K562 (cell line): ENCODE results near the gene USP24. TPM values are rescaled to one million over a fixed set of nuclear protein-coding genes. Genes with fewer than 3 reads are reported as not detected.

ENCODE experiments used
- ARNT ChIP-seq, 2 experiments: fragments of 450-650 bp; IDR thresholded peaks; 2 replicates each; pipeline ENCODE4 v1.6.1; 2016; ENCODE audit warnings: mild to moderate bottlenecking in 1 of 2
- CBFA2T2 ChIP-seq: fragments of 450-650 bp; conservative IDR thresholded peaks from 2 replicates; pipeline ENCODE4 v1.6.1; 2017; ENCODE audit warnings: mild to moderate bottlenecking
- GATA2 ChIP-seq: sonication (generic); formaldehyde crosslinking; IDR thresholded peaks from 2 replicates; pipeline ENCODE4 v1.4.0; 2020; ENCODE audit warnings: mild to moderate bottlenecking, missing genetic modification reagents
- GATAD2B ChIP-seq: fragments of 450-650 bp; IDR thresholded peaks from 2 replicates; pipeline ENCODE4 v1.6.1; 2017; ENCODE audit warnings: mild to moderate bottlenecking, borderline replicate concordance
- LCOR ChIP-seq: sonication (generic); formaldehyde crosslinking; IDR thresholded peaks from 2 replicates; pipeline ENCODE4 v1.8.0; 2022; ENCODE audit warnings: mild to moderate bottlenecking, missing genetic modification reagents
- RCOR1 ChIP-seq, 2 experiments: IDR thresholded peaks; 2 replicates each; pipeline ENCODE4 v1.6.1; 2012; ENCODE audit warnings: low read depth in 2 of 2, low read length in 2 of 2, borderline replicate concordance in 1 of 2, improper control_type of control experiment in 1 of 2
- TBL1XR1 ChIP-seq, 2 experiments: IDR thresholded peaks; 2 replicates each; pipeline ENCODE4 v1.6.1; 2012; ENCODE audit warnings: improper control_type of control experiment in 2 of 2, low read length in 2 of 2, mild to moderate bottlenecking in 1 of 2
- polyA plus RNA-seq, 8 experiments: library from polyadenylated mRNA; depleted of rRNA in 4 of 8; stranded (reverse) in 5 of 8; unstranded in 3 of 8; fragments of >200 nt; fragmentation: Nextera tagmentation in 2 of 8; fragmentation: Illumina TruSeq in 1 of 8; extraction: Ambion mirVana in 2 of 8; extraction: Trizol in 1 of 8; gene quantifications; 2 replicates each; pipeline versions ENCODE4 v1.2.1 to v1.2.3, GENCODE V29; 2011 to 2014; ENCODE audit warnings: inconsistent platforms in 1 of 8, missing spikeins in 1 of 8
- total RNA-seq, 7 experiments: library from RNA; depleted of rRNA in 6 of 7; stranded (reverse); fragments of >200 nt in 6 of 7; fragmentation: Illumina TruSeq in 2 of 7; extraction: Trizol in 2 of 7; gene quantifications; 2 replicates each; pipeline versions ENCODE4 v1.2.1 to v1.2.3, GENCODE V29; 2011 to 2021; ENCODE audit warnings: low replicate concordance in 1 of 7
- TF ChIP-seq, protein P1 (sequence below), 2 experiments: fragments of 150-350 bp in 1 of 2; IDR thresholded peaks; 2 replicates each; pipeline ENCODE4 v1.6.1; 2012 to 2016; ENCODE audit warnings: low read depth in 2 of 2, low read length in 2 of 2, mild to moderate bottlenecking in 1 of 2, moderate library complexity in 1 of 2
- TF ChIP-seq, protein P2 (sequence below), 2 experiments: IDR thresholded peaks in 1 of 2; conservative IDR thresholded peaks in 1 of 2; 2 replicates each; pipeline ENCODE4 v1.6.1; 2016; ENCODE audit warnings: low read depth in 2 of 2, mild to moderate bottlenecking in 1 of 2, missing compliant biosample characterization in 1 of 2, missing genetic modification characterization in 1 of 2, moderate library complexity in 1 of 2

USP24 gene
- total and polyA plus RNA-seq, 9 of the 15 experiments (the other 6 are each of a cell fraction or from before 2014, with no cell fraction given): 7.7 to 62.6 (median 36.8) TPM

DNA sequence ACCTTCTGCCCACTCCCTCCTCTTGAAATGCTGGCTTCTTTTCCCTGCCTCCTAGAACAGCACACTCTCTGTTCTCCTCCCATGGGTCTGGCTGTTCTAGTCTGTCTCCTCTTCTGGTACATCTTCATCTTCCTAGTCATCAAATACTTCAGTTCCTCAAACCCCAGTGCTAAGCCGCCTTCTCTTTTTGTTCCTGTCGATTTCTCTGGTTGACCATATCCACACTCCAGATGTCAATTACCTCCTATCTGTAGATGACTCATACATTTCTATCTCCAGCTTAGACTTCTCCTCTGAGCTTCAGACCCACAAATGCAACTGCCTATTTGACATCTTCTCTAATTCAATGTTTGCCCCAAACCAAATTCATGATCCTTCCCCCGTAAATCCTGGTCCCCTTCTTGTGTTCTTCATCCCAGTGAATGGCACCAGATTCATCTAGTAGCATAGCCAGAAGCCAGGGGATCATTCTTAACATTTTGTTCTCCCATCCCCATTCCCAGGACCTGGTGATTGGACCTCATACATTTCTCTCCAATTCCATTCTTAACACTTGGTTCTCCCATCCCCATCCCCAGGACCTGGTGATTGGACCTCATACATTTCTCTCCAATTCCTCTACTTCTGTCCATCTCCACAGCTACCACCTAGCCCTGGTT lies 35.9 kb downstream of the USP24 start (continued):
- TF ChIP-seq TBL1XR1 (IDR thresholded peaks at IDR 0.05; ENCODE audit: low read length in 2 of 2): peak in 1 of 2 experiments; percentile 54; a peak in 2 of 4 replicates
- peak; percentile 34 to 91; a peak in 2 of 4 replicates for TF ChIP-seq RCOR1 (IDR thresholded peaks at IDR 0.05; ENCODE audit: borderline replicate concordance in 1 of 2, low read depth in 2 of 2, low read length in 2 of 2)
- TF ChIP-seq ARNT (IDR thresholded peaks at IDR 0.05): 0 out of 4 replicates have a peak, but pooled peaks of 1 of the 2 experiments have one; percentile 68
- TF ChIP-seq, protein P1, sequence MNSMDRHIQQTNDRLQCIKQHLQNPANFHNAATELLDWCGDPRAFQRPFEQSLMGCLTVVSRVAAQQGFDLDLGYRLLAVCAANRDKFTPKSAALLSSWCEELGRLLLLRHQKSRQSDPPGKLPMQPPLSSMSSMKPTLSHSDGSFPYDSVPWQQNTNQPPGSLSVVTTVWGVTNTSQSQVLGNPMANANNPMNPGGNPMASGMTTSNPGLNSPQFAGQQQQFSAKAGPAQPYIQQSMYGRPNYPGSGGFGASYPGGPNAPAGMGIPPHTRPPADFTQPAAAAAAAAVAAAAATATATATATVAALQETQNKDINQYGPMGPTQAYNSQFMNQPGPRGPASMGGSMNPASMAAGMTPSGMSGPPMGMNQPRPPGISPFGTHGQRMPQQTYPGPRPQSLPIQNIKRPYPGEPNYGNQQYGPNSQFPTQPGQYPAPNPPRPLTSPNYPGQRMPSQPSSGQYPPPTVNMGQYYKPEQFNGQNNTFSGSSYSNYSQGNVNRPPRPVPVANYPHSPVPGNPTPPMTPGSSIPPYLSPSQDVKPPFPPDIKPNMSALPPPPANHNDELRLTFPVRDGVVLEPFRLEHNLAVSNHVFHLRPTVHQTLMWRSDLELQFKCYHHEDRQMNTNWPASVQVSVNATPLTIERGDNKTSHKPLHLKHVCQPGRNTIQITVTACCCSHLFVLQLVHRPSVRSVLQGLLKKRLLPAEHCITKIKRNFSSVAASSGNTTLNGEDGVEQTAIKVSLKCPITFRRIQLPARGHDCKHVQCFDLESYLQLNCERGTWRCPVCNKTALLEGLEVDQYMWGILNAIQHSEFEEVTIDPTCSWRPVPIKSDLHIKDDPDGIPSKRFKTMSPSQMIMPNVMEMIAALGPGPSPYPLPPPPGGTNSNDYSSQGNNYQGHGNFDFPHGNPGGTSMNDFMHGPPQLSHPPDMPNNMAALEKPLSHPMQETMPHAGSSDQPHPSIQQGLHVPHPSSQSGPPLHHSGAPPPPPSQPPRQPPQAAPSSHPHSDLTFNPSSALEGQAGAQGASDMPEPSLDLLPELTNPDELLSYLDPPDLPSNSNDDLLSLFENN (IDR thresholded peaks at IDR 0.05; ENCODE audit: low read depth in 2 of 2, low read length in 2 of 2): peak in 1 of 2 experiments; percentile 68; a peak in 2 of 4 replicates
- TF ChIP-seq LCOR (CRISPR knock-in tag): peak; percentile 83
- peak; percentile 14; the same call in 1 of the 2 replicates for TF ChIP-seq GATAD2B
- TF ChIP-seq, protein P2, sequence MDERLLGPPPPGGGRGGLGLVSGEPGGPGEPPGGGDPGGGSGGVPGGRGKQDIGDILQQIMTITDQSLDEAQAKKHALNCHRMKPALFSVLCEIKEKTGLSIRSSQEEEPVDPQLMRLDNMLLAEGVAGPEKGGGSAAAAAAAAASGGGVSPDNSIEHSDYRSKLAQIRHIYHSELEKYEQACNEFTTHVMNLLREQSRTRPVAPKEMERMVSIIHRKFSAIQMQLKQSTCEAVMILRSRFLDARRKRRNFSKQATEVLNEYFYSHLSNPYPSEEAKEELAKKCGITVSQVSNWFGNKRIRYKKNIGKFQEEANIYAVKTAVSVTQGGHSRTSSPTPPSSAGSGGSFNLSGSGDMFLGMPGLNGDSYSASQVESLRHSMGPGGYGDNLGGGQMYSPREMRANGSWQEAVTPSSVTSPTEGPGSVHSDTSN (CRISPR knock-in tag; IDR thresholded peaks at IDR 0.05; ENCODE audit: low read depth): no peak
- TF ChIP-seq, protein P2 (tag; conservative IDR thresholded peaks at IDR 0.05; ENCODE audit: low read depth): peak; percentile 43; the same call in 1 of the 2 replicates
- TF ChIP-seq CBFA2T2: peak; percentile 53
- peak; percentile 59 for TF ChIP-seq GATA2
- TF ChIP-seq, all 486 proteins: peak for 70
